Inferior parietal cortex (tissue), 1 donor: ENCODE measurements around the gene NFKB2.

Source experiments
- DNase-seq: peaks from one replicate; pipeline ENCODE4 v3.0.0-alpha.2; 2016; ENCODE audit errors: extremely low spot score

The NFKB2 gene

GRCh38 chr10:102395400-102396316 is at the start of gene NFKB2:
TSS of gene NFKB2 (plus strand) at chr10:102395705. CDS start at chr10:102395960, 255 bp downstream.
- peak; percentile 71 for DNase-seq

- no peak for DNase-seq
These were observed 48.2 kb upstream of the NFKB2 start for GRCh38 chr10:102347236-102347828.

- peak; percentile 81 for DNase-seq
These were observed 43.3 kb upstream of the NFKB2 start for GRCh38 chr10:102352066-102352715.

GRCh38 chr10:102354451-102354850 is 41.1 kb upstream of the NFKB2 start:
- no peak for DNase-seq

GRCh38 chr10:102358712-102359382 is 36.7 kb upstream of the NFKB2 start:
- no peak for DNase-seq

- DNase-seq: no peak
These were observed 28.1 kb upstream of the NFKB2 start for GRCh38 chr10:102367441-102367840.

- DNase-seq: no peak
These were observed 27.4 kb upstream of the NFKB2 start for GRCh38 chr10:102368077-102368476.

GRCh38 chr10:102371295-102371694 is 24.2 kb upstream of the NFKB2 start:
- DNase-seq: no peak

- DNase-seq: no peak
These were observed 20.3 kb upstream of the NFKB2 start for GRCh38 chr10:102375250-102375649.

GRCh38 chr10:102375867-102376266 is 19.6 kb upstream of the NFKB2 start:
- DNase-seq: no peak

GRCh38 chr10:102376901-102377300 is 18.6 kb upstream of the NFKB2 start:
- DNase-seq: no peak

GRCh38 chr10:102379383-102379782 is 16.1 kb upstream of the NFKB2 start:
- no peak for DNase-seq

GRCh38 chr10:102381983-102382382 is 13.5 kb upstream of the NFKB2 start:
- DNase-seq: no peak

- no peak for DNase-seq
These were observed 12.6 kb upstream of the NFKB2 start for GRCh38 chr10:102382871-102383270.

- no peak for DNase-seq
These were observed 11.5 kb upstream of the NFKB2 start for GRCh38 chr10:102384053-102384452.

GRCh38 chr10:102384606-102385429 is 10.7 kb upstream of the NFKB2 start:
- DNase-seq: no peak

GRCh38 chr10:102389894-102390293 is 5.6 kb upstream of the NFKB2 start:
- no peak for DNase-seq

GRCh38 chr10:102392306-102392705 is 3.2 kb upstream of the NFKB2 start:
- DNase-seq: no peak

GRCh38 chr10:102393411-102394078 is 2.0 kb upstream of the NFKB2 start:
- no peak for DNase-seq

- DNase-seq: peak; percentile 80
These were observed 1.3 kb upstream of the NFKB2 start for GRCh38 chr10:102394079-102394800.
